ENCODE measurements around the gene EIF2B5.

DNA sequence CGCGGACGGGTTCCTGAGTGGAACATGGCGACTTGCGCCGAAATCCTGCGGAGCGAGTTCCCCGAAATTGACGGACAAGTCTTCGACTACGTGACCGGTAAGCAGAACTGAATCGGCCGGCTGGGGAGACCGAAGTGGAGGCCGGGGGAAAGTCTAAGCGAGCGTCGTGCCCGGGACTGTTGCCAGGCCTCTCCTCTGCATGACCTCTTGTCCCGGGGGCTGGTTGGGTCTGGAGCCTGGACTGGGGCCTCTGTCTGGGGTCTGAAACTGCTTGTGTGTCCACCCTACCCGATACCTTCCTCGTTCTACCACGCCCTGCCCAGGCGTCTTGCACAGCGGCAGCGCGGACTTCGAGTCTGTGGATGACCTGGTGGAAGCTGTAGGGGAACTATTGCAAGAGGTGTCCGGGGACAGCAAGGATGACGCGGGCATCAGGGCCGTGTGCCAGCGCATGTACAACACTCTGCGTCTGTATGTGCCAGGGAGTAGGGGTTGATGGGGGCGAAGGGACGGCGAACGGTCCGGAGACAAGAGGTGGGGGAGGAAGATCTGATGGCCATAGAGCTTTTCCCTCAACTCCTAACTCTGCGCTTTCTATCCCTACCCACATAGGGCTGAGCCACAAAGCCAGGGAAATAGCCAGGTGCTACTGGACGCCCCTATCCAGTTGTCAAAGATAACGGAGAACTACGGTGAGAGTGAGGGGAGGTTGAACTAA lies 51.2 kb downstream of the EIF2B5 start, which contains the start of gene ABCF3:
- TF ChIP-seq, protein P1, sequence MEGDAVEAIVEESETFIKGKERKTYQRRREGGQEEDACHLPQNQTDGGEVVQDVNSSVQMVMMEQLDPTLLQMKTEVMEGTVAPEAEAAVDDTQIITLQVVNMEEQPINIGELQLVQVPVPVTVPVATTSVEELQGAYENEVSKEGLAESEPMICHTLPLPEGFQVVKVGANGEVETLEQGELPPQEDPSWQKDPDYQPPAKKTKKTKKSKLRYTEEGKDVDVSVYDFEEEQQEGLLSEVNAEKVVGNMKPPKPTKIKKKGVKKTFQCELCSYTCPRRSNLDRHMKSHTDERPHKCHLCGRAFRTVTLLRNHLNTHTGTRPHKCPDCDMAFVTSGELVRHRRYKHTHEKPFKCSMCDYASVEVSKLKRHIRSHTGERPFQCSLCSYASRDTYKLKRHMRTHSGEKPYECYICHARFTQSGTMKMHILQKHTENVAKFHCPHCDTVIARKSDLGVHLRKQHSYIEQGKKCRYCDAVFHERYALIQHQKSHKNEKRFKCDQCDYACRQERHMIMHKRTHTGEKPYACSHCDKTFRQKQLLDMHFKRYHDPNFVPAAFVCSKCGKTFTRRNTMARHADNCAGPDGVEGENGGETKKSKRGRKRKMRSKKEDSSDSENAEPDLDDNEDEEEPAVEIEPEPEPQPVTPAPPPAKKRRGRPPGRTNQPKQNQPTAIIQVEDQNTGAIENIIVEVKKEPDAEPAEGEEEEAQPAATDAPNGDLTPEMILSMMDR (conservative IDR thresholded peaks at IDR 0.05; ENCODE audit: low read length) = no peak
- no peak for TF ChIP-seq EZH2phosphoT487 (IDR thresholded peaks at IDR 0.05; ENCODE audit: borderline replicate concordance, low read depth, low read length)

All from OCI-LY7 (cell line).